HCT116 (cell line): ENCODE measurements around the gene TRIM59.

Source experiments
- CBX3 ChIP-seq: IDR thresholded peaks from 2 replicates; pipeline ENCODE4 v1.6.1; 2012; ENCODE audit warnings: low read depth
- CEBPB ChIP-seq: IDR thresholded peaks from 2 replicates; pipeline ENCODE4 v1.6.1; 2012; ENCODE audit warnings: low read depth
- CTCF ChIP-seq, 3 experiments: fragments of 200-600 bp in 1 of 3; sonication (generic) in 1 of 3; IDR thresholded peaks in 2 of 3; conservative IDR thresholded peaks in 1 of 3; 2 replicates each; pipeline ENCODE4 v1.5.1; 2012 to 2017; ENCODE audit warnings: low read depth in 2 of 3, low read length in 2 of 3, antibody characterized with exemption in 1 of 3, borderline replicate concordance in 1 of 3, control low read depth in 1 of 3, mild to moderate bottlenecking in 1 of 3, mixed read lengths in 1 of 3, mixed run types in 1 of 3, moderate library complexity in 1 of 3; ENCODE audit not compliant: insufficient read depth in 1 of 3
- EGR1 ChIP-seq: IDR thresholded peaks from 2 replicates; pipeline ENCODE4 v1.6.1; 2012; ENCODE audit warnings: low read depth
- EZH2 ChIP-seq: fragments of 200-600 bp; sonication (generic); IDR thresholded peaks from 2 replicates; pipeline ENCODE4 v1.6.1; 2017; ENCODE audit warnings: antibody characterized with exemption, mixed run types
- EZH2phosphoT487 ChIP-seq: fragments of 200-600 bp; IDR thresholded peaks from 2 replicates; pipeline ENCODE4 v1.6.1; 2018; ENCODE audit warnings: antibody characterized with exemption, borderline replicate concordance
- FOSL1 ChIP-seq: IDR thresholded peaks from 2 replicates; pipeline ENCODE4 v1.6.1; 2012; ENCODE audit warnings: low read depth
- JUND ChIP-seq: IDR thresholded peaks from 2 replicates; pipeline ENCODE4 v1.6.1; 2012
- MAX ChIP-seq: IDR thresholded peaks from 2 replicates; pipeline ENCODE4 v1.6.1; 2012
- POLR2A ChIP-seq: IDR thresholded peaks from 2 replicates; pipeline ENCODE4 v1.7.0; 2011; ENCODE audit warnings: borderline replicate concordance; ENCODE audit not compliant: insufficient read depth, insufficient read length; ENCODE audit errors: extremely low read depth
- POLR2AphosphoS5 ChIP-seq: IDR thresholded peaks from 2 replicates; pipeline ENCODE4 v1.6.1; 2011; ENCODE audit warnings: mild to moderate bottlenecking, low read depth, low read length, moderate library complexity
- SP1 ChIP-seq: IDR thresholded peaks from 2 replicates; pipeline ENCODE4 v1.6.1; 2012; ENCODE audit warnings: low read depth
- TF ChIP-seq, protein P1 (sequence below): IDR thresholded peaks from 2 replicates; pipeline ENCODE4 v1.6.1; 2012; ENCODE audit warnings: low read depth

- no peak for TF ChIP-seq CTCF (IDR thresholded peaks at IDR 0.05 in 2 of 3, conservative IDR thresholded peaks at IDR 0.05 in 1 of 3; ENCODE audit: borderline replicate concordance in 1 of 3, insufficient read depth in 1 of 3, low read depth in 2 of 3, low read length in 2 of 3)
- no peak for TF ChIP-seq CEBPB
- TF ChIP-seq EZH2phosphoT487, result no peak
- TF ChIP-seq MAX, result no peak
- TF ChIP-seq JUND, result no peak
- no peak for TF ChIP-seq POLR2A
- no peak for TF ChIP-seq EZH2
- TF ChIP-seq FOSL1, result no peak
- TF ChIP-seq CBX3, result no peak
- TF ChIP-seq, protein P1, sequence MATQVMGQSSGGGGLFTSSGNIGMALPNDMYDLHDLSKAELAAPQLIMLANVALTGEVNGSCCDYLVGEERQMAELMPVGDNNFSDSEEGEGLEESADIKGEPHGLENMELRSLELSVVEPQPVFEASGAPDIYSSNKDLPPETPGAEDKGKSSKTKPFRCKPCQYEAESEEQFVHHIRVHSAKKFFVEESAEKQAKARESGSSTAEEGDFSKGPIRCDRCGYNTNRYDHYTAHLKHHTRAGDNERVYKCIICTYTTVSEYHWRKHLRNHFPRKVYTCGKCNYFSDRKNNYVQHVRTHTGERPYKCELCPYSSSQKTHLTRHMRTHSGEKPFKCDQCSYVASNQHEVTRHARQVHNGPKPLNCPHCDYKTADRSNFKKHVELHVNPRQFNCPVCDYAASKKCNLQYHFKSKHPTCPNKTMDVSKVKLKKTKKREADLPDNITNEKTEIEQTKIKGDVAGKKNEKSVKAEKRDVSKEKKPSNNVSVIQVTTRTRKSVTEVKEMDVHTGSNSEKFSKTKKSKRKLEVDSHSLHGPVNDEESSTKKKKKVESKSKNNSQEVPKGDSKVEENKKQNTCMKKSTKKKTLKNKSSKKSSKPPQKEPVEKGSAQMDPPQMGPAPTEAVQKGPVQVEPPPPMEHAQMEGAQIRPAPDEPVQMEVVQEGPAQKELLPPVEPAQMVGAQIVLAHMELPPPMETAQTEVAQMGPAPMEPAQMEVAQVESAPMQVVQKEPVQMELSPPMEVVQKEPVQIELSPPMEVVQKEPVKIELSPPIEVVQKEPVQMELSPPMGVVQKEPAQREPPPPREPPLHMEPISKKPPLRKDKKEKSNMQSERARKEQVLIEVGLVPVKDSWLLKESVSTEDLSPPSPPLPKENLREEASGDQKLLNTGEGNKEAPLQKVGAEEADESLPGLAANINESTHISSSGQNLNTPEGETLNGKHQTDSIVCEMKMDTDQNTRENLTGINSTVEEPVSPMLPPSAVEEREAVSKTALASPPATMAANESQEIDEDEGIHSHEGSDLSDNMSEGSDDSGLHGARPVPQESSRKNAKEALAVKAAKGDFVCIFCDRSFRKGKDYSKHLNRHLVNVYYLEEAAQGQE, result no peak
- peak; percentile 26; the same call in 1 of the 2 replicates for TF ChIP-seq POLR2AphosphoS5
- no peak for TF ChIP-seq SP1
- TF ChIP-seq EGR1, result no peak
Observed at GRCh38 chr3:160434071-160434470, 15.5 kb downstream of the TRIM59 start.
